CD4-positive, alpha-beta T cell treated with Interleukin-4 for 1 hour (primary cell): Measurements from ENCODE around the gene YY1.
A peak's percentile ranks its signal among the peaks of the same experiment; 100 is the strongest.

Experiments
- DNase-seq, 2 donors: peaks; one replicate each; pipeline ENCODE4 v3.0.0-alpha.2; 2020 to 2022

YY1 gene

GRCh38 chr14:100317912-100318808 lies 79.2 kb downstream of the YY1 start:
- DNase-seq, result peak; percentile 71 to 75

DNA sequence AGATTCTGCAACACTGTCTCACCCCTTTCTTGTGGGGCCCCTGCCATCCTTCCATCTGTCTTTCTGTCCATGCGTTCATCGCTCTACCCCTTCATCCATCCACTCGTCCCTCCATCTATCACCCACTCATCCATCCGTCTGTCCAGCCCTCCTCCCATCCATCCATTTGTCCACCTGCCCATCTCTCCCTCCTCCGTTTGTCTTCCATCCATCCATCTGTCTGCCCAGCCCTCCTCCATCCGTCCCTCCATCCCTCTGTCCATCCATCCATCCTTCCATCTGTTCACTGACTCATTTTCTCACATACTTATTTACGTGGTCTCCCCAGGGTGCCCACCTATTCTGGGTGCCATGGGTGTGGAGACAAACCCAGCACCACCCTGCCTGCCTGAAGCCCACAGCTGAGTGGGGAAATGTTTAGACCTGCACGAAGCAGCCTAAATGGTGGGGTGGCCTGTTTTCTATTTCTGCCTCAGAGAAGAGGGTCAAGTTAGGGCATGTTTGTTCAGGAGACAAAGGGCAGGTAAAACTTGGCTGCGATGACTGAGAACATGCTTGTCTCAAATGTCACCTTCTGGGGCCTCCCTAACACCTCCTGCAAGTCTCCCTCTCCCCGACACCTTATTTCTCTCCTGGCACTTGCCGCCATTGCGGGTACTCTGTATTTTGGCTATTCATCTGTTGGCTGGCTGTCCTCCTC lies 81.4 kb downstream of the YY1 start:
- DNase-seq, result no peak

DNA sequence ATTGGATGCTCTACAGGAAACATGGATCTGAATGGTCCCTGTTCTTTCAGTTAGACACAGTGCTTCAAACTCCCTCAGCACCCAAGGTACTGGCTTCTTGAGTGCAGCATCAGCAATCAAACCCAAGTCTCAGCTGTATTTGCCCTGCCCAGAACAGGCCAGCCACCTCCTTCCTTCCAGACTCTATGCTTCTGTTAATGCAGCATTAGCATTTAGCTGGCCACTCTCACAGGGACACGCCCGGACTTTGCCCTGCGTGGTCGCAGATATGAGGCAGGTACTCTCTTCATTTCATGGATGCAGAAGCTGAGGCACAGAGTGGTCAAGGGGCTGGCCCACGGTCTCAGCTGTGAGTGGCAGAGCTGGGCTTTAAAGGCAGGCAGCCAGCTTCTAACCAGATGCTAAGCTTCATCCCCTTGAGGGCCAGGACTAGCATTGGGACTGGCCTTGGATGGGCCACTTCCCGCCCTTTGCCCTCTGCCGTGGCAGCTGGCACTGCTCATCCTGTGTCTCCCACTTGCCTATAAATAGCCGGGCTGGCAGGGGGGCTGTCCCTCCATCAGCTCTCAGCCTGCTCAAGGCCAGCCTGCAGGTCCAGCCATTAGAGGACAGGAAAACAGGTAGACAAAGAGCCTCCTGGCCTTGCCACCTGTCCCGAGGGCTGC lies 82.7 kb downstream of the YY1 start:
- DNase-seq, result no peak

DNA sequence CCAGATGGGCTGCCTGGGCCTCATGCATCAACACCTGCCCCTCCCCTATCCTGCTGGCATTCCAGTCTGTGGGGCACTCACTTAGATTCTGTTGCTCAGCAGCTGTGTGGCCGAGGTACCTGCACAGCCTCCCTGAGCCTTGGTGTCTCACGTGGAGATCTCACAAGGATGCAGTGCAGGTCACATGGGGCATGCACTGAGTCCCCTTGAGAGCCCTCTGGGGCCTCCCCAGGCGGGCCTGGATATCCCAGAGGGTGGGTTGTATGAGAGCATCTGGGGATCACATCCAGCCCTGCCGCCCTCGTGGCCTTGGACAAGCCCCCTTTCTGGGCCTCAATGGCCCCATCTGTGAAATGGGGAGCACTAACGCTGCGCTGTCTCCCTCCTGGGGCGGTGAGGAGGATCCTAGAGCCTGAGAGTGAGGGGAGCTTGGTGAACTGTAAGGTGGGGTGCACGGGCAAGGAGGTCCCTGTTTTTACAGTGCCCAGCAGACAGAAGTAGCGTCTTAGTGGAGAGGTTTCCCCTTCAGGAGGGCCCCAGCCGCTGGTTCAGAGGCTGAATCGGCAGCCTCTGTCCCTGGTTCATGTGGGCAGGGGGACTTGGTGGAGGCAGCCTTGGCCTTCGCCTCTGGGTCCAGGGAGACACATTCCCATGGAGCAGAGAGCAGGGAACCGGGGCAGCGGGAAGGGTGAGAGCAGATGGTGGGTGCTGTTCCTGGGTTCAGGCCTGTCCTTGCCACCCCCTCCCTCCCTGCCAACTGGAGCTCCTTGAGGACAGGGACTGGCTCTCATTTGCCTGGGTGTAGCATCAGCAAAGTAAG lies 83.4 kb downstream of the YY1 start:
- DNase-seq, result no peak

DNA sequence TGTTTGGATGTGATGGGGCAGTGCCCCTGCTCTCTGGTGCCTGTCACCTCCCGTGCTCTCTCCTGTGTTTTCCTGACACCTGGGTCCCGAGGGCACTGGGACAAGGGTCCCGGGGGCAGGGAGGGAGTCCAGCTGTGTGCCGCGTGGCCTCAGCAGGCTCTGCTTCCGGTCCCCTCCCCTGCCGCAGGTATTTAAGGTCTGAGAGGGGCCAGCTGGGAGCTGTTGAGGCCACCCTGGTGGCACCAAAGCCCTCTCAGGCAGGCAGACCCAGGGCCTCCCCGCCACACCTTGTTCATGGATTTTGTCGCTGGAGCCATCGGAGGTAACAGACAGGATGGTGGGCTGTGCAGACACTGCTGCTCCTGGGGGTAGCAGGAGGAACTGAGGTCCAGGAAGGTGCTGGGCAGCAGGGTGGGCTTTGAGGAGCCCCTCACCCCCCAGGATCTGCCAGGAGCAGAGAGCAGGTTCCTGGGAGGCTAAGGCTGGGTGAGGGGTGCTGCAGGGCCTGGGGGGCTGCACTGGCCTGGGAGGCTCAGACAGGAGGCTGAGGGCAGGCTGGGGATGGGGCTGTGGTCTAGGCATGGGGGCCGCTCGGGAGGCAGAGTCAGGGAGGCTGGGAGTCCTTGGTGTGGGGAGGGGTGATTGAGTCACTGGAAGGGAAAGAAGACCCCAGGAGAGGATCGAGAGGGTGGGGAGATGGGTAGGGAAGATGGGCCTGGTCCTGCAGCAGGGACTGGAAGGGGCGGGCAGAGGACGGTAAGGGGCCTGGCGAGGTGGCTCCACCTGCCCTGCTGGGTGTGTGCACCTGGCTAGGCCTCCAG lies 84.4 kb downstream of the YY1 start, which contains the start of gene SLC25A47:
Gene SLC25A47 (plus strand): TSS at position 219 of the 821 bp plus-strand sequence. CDS start 76 bp downstream, at position 295.
- no peak for DNase-seq

DNA sequence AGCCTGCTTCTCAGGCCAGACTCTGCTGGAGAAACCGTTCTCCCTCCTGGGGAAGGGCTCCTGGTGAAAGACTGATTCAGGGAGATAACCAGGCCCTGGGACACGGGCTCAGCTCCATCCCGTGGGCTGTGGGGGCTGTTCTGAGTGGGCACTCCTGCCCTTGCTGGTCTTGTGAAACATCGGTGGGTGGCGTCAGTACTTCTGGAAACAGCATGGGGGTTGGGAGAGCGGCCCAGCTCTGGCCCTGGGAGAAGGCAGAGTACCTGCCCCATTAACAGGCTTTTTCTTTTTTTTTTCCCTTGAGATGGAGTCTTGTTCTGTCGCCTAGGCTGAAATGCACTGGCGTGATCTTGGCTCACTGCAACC lies 85.0 kb downstream of the YY1 start:
- DNase-seq, result no peak

DNA sequence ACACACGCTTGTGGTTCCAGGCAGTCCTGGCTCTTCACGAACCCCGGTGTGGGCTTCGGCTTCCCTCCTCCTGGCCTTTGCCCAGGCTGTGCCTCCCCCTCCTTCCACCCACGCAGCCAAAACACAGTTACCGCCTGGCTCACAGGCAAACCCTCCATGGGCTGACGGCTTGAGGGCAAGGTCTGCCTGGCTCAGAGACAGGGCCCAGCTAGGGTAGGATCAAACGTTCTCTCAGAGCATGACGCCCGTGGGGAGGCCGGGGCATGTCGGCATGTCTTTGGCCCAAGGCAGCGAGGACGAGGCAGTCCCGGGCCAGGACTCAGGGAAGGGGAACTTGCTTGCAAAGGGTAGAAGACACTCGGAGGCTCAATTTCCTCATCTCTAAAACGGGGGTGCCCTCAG lies 86.3 kb downstream of the YY1 start:
- no peak for DNase-seq

DNA sequence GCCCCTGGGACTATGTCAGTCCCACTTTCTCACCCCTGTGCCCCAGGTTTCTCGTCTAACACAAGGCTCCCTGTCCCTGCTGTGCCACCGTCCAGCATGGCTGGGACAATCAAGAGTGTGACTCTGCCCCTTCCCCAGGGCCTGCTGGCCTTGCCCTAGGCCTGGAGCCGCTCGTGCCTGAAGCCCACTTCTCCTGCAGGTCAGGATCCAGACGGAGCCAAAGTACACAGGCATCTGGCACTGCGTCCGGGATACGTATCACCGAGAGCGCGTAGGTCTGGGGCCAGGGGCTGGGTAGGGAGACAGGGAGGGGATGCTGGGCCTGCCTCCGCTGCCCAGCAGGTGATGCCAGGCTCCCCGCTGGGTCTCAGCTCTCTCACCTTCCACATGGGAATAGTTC lies 87.0 kb downstream of the YY1 start:
- no peak for DNase-seq

DNA sequence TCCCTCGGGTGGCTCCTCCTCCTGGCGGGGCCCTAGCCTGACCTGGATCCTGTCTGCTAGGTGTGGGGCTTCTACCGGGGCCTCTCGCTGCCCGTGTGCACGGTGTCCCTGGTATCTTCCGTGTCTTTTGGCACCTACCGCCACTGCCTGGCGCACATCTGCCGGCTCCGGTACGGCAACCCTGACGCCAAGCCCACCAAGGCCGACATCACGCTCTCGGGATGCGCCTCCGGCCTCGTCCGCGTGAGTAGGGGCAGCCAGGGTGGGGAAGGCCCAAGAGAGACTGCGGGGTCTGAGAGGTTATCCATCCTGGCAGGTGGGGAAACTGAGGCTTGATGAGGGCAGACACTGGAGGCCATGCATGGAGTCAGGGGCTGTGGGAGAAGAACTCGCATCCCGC lies 88.2 kb downstream of the YY1 start:
- no peak for DNase-seq

GRCh38 chr14:100328495-100329163 lies 89.7 kb downstream of the YY1 start:
- DNase-seq, result no peak

DNA sequence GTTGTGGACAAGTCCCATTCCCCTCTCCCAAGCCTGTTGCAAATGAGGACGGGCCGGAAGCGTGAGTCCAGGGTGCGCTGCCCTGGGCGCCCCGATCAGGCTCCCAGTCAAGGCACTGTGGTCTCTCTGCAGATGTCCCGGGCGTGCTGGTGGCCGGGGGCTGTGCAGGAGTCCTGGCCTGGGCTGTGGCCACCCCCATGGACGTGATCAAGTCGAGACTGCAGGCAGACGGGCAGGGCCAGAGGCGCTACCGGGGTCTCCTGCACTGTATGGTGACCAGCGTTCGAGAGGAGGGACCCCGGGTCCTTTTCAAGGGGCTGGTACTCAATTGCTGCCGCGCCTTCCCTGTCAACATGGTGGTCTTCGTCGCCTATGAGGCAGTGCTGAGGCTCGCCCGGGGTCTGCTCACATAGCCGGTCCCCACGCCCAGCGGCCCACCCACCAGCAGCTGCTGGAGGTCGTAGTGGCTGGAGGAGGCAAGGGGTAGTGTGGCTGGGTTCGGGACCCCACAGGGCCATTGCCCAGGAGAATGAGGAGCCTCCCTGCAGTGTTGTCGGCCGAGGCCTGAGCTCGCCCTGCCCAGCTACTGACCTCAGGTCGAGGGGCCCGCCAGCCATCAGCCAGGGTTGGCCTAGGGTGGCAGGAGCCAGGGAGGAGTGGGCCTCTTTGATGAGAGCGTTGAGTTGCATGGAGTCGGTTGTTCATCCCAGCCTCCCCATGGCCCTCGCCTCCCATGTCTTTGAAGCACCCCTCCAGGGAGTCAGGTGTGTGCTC lies 90.5 kb downstream of the YY1 start:
- DNase-seq, result no peak

GRCh38 chr14:100330007-100330344 lies 91.0 kb downstream of the YY1 start:
- DNase-seq, result no peak

DNA sequence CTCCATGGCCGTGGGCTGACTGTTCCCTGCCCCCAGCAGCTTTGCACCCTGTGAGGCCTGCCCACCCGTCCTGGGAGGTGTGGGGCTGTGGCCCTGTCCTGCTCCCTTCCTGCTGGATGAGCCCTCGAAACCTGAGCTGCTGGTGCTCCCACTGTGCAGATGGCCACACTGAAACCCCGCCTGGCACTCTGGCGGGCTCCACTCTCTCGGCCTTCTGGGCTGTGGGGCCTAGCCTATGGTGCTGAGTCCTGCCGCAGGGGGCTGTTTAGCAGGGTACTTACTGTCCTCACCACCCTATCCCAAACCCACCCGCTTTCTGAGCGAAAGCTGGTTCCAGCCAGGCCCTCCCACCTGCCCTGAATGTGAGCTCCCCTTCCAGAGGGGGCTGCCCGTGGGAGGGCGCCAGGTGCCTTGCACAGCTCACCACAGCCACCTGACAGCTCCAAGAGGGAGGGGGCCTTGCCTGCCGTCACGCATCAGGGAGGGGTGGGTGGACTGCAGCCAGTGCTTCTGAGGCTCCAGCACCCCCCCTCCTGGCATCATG lies 91.5 kb downstream of the YY1 start:
- DNase-seq, result no peak

DNA sequence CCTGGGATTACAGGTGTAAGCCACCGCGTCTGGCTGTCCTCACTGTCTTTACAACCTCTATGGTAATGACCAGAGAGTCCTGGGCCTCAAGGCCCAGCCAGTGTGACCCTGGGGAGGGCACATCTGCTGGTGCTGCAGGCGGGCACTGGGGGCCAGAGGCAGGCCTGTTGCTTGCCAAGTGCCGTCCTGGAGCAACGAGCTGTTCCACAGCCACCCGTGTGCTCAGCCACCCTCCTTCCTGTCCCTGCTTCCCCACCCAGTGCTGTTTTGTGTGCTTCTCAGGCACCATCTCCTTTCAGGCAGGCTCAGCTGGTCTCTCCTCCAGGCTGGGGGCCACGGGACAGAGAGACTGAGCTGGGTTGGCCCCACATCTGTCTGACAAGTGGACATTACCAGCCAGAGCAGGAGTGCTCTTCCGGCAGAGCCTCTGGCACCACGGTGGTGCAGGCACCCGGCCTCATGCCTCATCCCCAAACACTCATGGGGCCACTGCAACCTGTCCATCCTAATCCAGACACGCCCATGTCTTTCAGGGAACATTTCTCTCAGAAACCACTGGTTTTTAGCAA lies 93.2 kb downstream of the YY1 start:
- DNase-seq, result no peak
